Testis (tissue), 3 donors: ENCODE results near the gene RAX2. TPM values are rescaled to one million over a fixed set of nuclear protein-coding genes. Genes with fewer than 3 reads are reported as not detected.

ENCODE experiments used
- DNase-seq: peaks from one replicate; pipeline ENCODE4 v3.0.0-alpha.2; 2019
- H3K27ac ChIP-seq, 2 donors: fragments of 200-600 bp; sonication (generic); one replicate each; pipeline ENCODE4 v1.5.1; 2019
- H3K27me3 ChIP-seq: fragments of 200-600 bp; sonication (generic); one replicate; pipeline ENCODE4 v1.5.1; 2019
- H3K36me3 ChIP-seq: fragments of 200-600 bp; sonication (generic); one replicate; pipeline ENCODE4 v1.5.1; 2017; ENCODE audit warnings: low read depth; ENCODE audit errors: missing control alignments
- H3K4me1 ChIP-seq: fragments of 200-600 bp; sonication (generic); one replicate; pipeline ENCODE4 v1.5.1; 2019
- H3K4me3 ChIP-seq, 2 donors: fragments of 200-600 bp; sonication (generic); one replicate each; pipeline ENCODE4 v1.5.1; 2017 to 2019
- H3K9me3 ChIP-seq: fragments of 200-600 bp; sonication (generic); one replicate; pipeline ENCODE4 v1.5.1; 2017
- POLR2A ChIP-seq: fragments of 450-650 bp; IDR thresholded peaks from one replicate; pipeline ENCODE4 v1.6.1; 2017; ENCODE audit warnings: antibody characterized with exemption, mild to moderate bottlenecking, moderate library complexity
- WGBS, 2 donors: methylation state at CpG; one replicate each; pipeline ENCODE4 v1.1.5; 2018; 5-methylcytosine and 5-hydroxymethylcytosine counted together
- intact Hi-C: fragments of 100-400 bp; cut with DNase I; formaldehyde crosslinking; loops from one replicate; pipeline ENCODE4 v1.15.1; 2023; ENCODE audit warnings: low total_unique reads
- polyA plus RNA-seq: library from polyadenylated mRNA; stranded (reverse); fragments of 350-450 nt; fragmentation: Illumina TruSeq; extraction: RNeasy Lipid Tissue Mini Kit (QIAGEN cat#74804); gene quantifications from one replicate; pipeline ENCODE4 v1.2.3, GENCODE V29; 2014; ENCODE audit warnings: low read depth, low replicate concordance; ENCODE audit not compliant: insufficient read depth
- total RNA-seq, 2 donors: library from RNA; depleted of rRNA; stranded (reverse); fragments of >200 nt; gene quantifications; one replicate each; pipeline ENCODE4 v1.2.3, GENCODE V29; 2016
- TF ChIP-seq, protein P1 (sequence below), 3 experiments: fragments of 450-650 bp in 2 of 3; fragments of 200-600 bp in 1 of 3; sonication (generic) in 1 of 3; IDR thresholded peaks; one replicate each; pipeline ENCODE4 v1.5.1; 2016 to 2019; ENCODE audit warnings: antibody characterized with exemption in 3 of 3, mild to moderate bottlenecking in 2 of 3, moderate library complexity in 1 of 3

The RAX2 gene
- total and polyA plus RNA-seq, 3 donors from 2014 or later = 0.24 TPM; not detected in 2

DNA sequence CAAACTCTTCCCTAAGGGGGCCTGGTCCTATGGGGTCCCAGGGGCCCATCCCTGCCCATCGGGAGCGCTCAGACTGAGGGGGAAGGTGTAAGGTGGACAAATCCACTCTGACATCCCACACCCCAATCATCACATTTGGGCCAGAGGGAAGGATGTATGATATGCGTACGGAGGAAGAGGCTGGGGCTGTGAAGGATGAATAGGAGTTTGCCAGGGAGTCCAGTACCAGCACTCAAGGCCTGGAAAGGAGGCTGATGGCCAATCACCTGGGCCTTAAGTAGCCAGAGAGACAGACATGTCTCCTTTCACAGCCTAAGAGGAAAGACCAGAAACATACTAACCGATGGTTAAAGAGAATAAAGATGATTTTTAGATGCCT lies 48.9 kb downstream of the RAX2 start:
- no peak overlapping the region for H3K4me3 ChIP-seq
- H3K4me1 ChIP-seq = no peaks in the 10 kb centered on the region
- H3K27me3 ChIP-seq = peaks cover 3% of the 10 kb centered on the region
- intact Hi-C loops = no loop called here
- H3K36me3 ChIP-seq = no peaks in the 10 kb centered on the region
- H3K27ac ChIP-seq = no peak overlapping the region
- H3K9me3 ChIP-seq = no peaks in the 10 kb centered on the region
- DNase-seq = no peak
- WGBS, 2 donors = 76 to 78% methylated on average over 5 of the region's 5 CpGs
- TF ChIP-seq, protein P1, sequence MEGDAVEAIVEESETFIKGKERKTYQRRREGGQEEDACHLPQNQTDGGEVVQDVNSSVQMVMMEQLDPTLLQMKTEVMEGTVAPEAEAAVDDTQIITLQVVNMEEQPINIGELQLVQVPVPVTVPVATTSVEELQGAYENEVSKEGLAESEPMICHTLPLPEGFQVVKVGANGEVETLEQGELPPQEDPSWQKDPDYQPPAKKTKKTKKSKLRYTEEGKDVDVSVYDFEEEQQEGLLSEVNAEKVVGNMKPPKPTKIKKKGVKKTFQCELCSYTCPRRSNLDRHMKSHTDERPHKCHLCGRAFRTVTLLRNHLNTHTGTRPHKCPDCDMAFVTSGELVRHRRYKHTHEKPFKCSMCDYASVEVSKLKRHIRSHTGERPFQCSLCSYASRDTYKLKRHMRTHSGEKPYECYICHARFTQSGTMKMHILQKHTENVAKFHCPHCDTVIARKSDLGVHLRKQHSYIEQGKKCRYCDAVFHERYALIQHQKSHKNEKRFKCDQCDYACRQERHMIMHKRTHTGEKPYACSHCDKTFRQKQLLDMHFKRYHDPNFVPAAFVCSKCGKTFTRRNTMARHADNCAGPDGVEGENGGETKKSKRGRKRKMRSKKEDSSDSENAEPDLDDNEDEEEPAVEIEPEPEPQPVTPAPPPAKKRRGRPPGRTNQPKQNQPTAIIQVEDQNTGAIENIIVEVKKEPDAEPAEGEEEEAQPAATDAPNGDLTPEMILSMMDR (IDR thresholded peaks at IDR 0.05) = no peak
- TF ChIP-seq POLR2A = no peak

DNA sequence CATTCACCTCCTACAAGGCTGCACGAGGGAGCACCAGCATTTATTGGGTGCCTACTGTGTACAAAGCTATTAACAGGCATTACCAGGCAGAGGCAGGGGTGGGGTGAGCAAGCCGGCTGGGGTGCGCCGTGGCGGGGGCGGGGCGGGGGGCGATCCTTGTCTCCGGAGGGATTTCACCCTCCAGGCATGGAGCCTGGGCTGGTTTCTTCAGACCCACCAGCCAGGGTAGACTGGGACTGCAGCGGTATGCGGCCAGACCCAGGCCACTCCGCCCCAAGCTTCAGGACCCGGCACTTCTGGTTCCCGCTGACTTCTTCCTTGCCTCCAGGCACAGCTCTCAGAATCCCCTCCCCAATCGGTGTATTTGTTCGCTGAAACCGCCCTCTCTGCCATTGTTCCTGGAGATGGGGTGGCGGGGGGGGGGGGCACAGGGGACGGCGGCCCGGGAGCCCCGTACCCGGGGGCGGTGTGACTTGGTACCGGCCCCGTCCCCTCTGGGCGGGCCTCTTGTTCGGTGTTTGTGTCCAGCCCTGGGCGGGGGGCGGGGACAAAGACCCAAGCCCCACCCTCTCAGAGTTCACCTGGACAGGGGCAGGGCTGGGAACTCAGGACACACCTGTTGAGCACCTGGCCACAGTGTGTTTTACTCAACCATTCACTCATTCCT lies 49.5 kb downstream of the RAX2 start:
- 2% methylated on average over 28 of the region's 30 CpGs; no CpG with 5 or more reads in 1 of the 2 donors for WGBS, 2 donors
- no peak for DNase-seq
- no peaks in the 10 kb centered on the region for H3K36me3 ChIP-seq
- intact Hi-C loops = no loop called here
- no peaks in the 10 kb centered on the region for H3K4me1 ChIP-seq
- peaks cover 3% of the 10 kb centered on the region for H3K27me3 ChIP-seq
- TF ChIP-seq POLR2A = no peak
- H3K9me3 ChIP-seq = no peaks in the 10 kb centered on the region
- peak overlapping the region in 1 of 2 donors; percentile 35 for H3K4me3 ChIP-seq
- no peak overlapping the region for H3K27ac ChIP-seq

DNA sequence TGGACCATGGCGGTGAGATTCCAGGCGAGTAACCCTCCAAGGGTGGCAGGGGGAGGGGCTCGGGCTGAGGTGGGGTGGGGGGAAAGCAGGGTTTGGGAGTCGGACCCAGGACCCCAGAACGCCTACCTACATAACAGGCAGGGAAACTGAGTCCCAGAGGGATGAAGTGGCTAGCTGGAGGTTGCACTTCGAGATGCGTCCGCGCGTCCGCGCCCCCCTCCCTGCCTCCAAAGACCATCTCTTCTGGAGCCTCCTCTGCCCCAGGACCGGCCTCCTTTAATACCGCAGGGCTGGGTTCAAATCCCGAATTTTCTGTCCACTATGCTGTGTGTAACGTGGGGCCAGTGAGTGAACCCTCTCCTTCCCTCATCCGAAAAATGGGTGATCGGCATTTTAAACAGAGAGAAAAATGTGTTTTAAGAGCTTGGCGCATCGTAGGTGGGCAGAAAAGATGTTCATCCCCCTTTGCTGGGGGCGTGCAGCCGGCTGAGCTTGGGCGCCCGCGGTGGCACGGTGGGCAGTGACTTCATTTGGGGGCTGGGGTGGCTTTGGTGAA lies 50.1 kb downstream of the RAX2 start:
- no peak for TF ChIP-seq POLR2A
- TF ChIP-seq, protein P1 (IDR thresholded peaks at IDR 0.05) = no peak
- intact Hi-C loops = no loop called here

DNA sequence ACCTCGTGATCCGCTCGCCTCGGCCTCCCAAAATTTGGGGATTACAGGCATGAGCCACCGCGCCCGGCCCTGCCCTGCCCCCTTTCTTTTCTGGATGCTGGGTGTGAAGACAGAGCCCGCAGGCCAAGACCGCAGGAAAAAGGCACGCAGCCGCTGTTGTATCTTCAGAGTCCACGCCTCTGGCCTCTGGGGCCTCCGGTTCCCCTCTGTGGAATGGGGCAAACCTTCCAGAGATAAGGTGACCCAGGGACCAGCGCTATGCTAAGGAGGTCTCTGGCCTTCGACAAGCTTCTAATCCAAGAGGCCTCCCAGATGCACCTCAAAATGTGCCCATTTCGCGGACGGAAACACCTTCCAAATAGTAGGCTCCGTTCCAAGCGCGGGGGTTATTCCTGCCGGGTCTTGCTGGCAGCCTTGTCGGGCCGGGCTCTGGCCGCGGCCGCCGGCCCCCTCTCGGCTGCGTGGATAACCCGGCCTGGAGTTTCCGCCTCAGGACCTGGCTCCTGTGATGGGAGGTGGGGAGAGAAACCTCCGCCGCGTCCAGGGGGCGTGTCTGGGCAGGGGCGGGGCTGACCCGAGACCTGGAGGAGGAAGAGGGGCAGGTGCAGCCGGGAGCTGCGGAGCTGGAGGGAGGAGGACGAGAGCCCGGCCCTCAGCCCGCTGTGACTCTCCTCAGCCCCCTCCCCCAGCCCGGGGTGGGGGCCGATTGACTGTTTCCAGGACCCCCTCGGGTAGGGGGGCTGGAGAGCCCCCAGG lies 50.7 kb downstream of the RAX2 start:
- peak; percentile 88 for DNase-seq
- peak overlapping the region in 1 of 2 donors; percentile 35 for H3K4me3 ChIP-seq
- TF ChIP-seq POLR2A = no peak
- TF ChIP-seq, protein P1 (IDR thresholded peaks at IDR 0.05) = peak in 2 of 3 experiments; percentile 13 to 41
- intact Hi-C loops = no loop called here
- WGBS, 2 donors = 12 to 15% methylated on average over 16 to 46 of the region's 46 CpGs
- no peaks in the 10 kb centered on the region for H3K9me3 ChIP-seq
- H3K27ac ChIP-seq = no peak overlapping the region
- peaks cover 3% of the 10 kb centered on the region for H3K27me3 ChIP-seq
- H3K36me3 ChIP-seq = no peaks in the 10 kb centered on the region
- H3K4me1 ChIP-seq = no peaks in the 10 kb centered on the region

More for the DNA sequence above, 50.1 kb downstream of the RAX2 start:
- Histone ChIP-seq H3K27me3 (peaks cover 3% of the 10 kb centered on the region), H3K4me3 (peak overlapping the region in 1 of 2 donors; percentile 35), H3K9me3 (no peaks in the 10 kb centered on the region), H3K27ac (no peak overlapping the region), H3K4me1 (no peaks in the 10 kb centered on the region), H3K36me3 (no peaks in the 10 kb centered on the region)
- 2 to 4% methylated on average over 11 to 25 of the region's 26 CpGs for WGBS, 2 donors
- DNase-seq = no peak

DNA sequence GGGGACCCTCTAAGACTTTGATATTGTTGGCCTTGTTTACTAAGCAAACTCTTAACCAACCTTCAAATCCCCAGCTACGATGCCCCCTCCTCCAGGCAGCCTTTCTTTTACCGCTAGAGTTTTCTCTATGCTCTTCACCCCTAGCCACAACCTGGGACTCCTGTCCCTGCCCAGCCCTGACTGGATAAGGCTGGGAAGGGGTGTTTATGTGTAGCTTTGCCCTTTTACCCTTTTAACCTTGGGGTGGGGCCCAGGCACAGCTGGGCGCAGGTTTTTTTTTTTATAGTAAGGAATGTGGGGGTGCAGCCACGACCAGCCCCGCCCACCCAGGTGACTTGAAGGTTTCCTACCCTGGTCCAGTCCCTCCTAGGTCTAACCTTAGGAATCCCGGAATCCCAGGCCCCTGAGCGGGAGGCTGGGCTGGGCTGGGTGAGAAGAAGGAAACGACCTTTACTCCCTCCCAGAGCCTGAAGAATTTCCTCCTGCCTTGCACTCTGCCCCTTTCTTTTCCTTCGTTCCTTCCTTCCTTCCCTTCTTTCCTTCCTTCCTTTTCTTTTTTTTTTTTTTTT lies 51.6 kb downstream of the RAX2 start:
- H3K4me3 ChIP-seq = peak overlapping the region in 1 of 2 donors; percentile 35
- H3K27ac ChIP-seq = no peak overlapping the region
- DNase-seq = no peak
- no peaks in the 10 kb centered on the region for H3K36me3 ChIP-seq
- no peaks in the 10 kb centered on the region for H3K4me1 ChIP-seq
- H3K27me3 ChIP-seq = peaks cover 3% of the 10 kb centered on the region
- intact Hi-C loops = no loop called here
- no peak for TF ChIP-seq POLR2A
- TF ChIP-seq, protein P1 (IDR thresholded peaks at IDR 0.05) = no peak
- H3K9me3 ChIP-seq = no peaks in the 10 kb centered on the region
- WGBS, 2 donors = 21 to 23% methylated on average over 9 of the region's 9 CpGs
